ENCODE results near the gene SRPK1.

Gene SRPK1

DNA sequence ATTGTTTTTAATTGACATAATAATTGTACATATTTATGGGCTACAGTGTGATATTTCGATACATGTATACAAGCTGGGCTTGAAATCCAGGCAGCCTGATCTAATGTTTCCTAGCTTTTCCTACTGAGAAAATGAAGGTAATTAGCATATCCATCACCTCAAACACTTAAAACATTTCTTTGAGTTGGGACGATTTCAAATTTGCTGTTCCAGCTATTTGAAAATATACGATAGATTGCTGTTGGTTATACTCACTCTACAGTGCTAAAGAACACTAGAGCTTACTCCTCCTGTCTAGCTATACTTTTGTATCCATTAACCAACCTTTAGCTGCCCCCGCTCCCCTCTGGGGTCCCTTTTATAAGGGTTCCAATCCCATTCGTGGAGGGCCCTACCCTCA is 111.1 kb downstream of the SRPK1 start:
- DNase-seq, result no peak

DNA sequence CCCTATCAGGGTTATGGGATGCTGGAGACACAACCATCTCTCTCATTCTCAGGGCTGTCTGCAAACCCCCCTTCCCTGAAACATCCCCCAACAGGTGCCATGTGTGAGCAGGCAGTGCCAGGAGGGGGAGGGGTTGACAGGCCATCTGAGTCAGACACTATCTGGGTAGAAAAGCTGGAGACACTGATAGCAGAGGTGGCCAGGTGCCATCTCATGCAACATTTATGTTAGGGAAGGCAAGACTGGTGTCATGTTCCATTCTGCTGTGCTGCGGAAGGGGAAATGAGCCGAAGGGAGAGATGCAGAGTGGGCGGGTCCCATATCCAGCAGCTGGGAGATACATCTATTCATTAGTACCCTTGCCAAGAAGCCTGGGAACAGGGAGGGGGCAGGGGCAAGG is 112.2 kb downstream of the SRPK1 start:
- no peak for DNase-seq

DNA sequence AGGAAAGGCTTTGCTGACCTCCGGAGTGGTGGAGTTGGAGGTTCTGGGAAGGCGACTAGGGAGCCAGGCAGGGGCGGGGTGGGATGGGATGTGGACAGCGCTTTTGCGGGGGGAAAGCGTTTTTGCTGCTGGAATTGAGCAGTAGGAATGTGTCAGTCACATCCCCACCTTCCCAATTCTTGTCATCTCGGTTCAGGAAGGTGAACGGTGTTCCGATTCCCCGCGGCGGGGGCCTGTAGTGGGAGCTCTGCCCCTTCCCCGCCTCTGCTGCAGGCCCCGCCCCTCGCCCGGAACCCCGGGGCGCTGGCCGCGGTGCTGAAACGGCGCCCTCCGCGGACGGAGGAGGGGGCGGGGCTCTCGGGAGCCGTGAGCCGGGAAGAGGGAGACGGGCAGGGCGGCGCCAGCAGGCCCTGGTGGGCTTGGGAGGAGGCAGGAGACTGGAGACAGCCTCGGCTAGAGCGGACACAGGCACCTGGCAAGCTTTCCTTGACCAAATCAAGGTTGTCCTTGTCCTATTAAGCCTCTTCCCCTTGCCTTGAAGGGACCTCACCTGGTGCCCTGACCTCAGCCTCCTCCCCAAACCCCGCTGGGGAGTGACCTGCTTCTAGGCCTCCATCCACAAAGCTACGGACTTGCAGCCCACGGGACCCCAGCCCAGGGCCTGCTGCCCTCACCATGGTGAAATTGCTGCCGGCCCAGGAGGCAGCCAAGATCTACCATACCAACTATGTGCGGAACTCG is 115.7 kb downstream of the SRPK1 start, which contains the start of gene LHFPL5:
LHFPL5 (plus strand) TSS at position 357 of the 741 bp plus-strand sequence; CDS start at position 676, 319 bp downstream.
- peak; percentile 47 for DNase-seq

GRCh38 chr6:35801148-35801547 is 119.8 kb downstream of the SRPK1 start:
- DNase-seq, result no peak

- DNase-seq, result no peak
Measured at GRCh38 chr6:35798706-35799105, 122.2 kb downstream of the SRPK1 start.

DNA sequence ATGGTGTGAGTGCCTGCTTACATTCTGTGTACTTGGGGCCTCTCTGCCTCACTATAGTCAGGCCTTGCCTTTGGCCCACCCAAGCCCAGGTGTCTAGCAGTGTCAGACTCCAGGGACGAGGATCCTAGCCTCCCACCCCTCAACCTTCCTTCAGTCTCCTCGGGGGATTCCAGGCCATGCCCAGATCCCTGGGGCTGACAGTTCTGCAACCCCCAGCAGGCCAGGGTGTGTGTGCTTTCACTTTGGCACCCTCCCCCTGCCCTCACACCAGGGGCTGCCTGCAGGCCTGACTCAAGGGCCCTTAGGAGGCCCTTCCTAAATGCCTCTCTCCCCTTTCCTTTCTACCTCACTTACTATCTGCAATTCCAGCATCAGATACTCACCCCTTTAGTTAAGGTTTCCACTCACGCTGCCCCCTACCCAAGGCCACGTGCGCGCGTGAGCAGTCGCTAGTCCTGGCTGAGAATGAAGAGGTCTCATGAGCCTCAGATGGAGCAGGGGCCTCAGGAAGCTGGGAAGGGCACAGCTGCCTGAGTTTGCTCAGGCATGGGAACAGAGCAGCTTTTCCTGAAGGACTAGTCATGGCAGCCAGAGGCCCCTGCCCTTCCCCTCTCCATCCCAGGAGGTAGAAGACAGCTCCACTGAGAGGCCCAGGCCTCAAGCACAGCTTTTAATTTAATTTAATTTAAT is 122.9 kb downstream of the SRPK1 start:
- DNase-seq, result no peak

- DNase-seq, result no peak
Measured at GRCh38 chr6:35796236-35796635, 124.7 kb downstream of the SRPK1 start.

DNA sequence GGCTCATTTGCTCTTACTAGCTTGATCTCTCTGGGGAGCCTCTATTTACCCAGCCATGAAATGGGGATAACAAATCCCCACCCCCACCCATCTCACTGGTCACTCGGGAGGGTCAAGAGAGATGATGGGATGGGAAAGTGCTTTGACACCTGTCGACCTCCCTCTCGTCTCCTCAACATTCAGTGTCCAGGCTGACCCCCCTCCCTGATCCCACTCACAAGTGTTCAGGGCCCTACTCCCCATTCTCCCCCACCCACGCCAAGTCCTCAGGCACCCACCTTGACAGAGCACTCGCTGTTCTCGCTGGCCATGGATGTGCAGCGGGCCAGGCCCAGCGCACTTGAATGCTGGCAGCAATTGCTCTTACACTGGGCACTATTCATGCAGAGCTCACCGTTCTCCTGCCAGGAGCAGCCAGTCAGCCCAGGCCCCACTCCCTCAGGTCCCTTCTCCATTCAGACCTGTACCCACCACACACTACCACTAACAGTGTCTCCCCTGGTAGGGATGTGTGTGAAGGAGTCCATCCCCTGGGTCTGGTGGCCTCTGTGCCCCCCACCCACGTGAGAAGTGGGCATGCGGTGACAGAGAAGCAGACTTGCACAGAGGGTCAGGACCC is 125.3 kb downstream of the SRPK1 start:
- DNase-seq, result no peak

- DNase-seq, result no peak
Measured at GRCh38 chr6:35794536-35795452, 126.1 kb downstream of the SRPK1 start.

GRCh38 chr6:35790683-35791082 is 130.2 kb downstream of the SRPK1 start:
- no peak for DNase-seq

- DNase-seq, result no peak
Measured at GRCh38 chr6:35788423-35788982, 132.4 kb downstream of the SRPK1 start.

- no peak for DNase-seq
Measured at GRCh38 chr6:35787266-35788218, 133.4 kb downstream of the SRPK1 start.

GRCh38 chr6:35786810-35787209 is 134.1 kb downstream of the SRPK1 start:
- no peak for DNase-seq

- DNase-seq, result no peak
Measured at GRCh38 chr6:35786272-35786671, 134.6 kb downstream of the SRPK1 start.

DNA sequence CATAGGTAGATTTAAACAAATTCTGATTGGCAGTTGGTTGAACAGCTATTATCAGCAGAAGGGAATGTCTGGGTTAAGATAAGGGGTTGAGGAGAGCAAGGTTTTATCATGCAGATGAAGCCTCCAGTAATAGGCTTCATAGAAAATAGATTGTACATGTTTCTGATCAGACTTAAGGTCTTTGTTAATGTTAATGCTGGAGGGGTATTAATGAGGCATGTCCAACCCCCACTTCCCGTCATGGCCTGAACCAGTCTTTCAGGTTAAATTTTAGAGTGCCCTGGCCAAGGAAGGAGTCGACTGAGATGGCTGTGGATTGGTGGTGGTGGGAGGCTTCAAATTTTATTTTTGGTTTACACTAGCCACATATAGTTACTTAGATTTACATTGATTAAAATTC is 136.7 kb downstream of the SRPK1 start:
- no peak for DNase-seq

All from activated naive CD4-positive, alpha-beta T cell treated with Interleukin-2 at 50 U/mL for 16 hours (primary cell).